ENCODE data around the gene PANK2. TPM values are rescaled to one million over a fixed set of nuclear protein-coding genes. Genes with fewer than 3 reads are reported as not detected.

The PANK2 gene
- total and polyA plus RNA-seq, 9 donors = 25.8 to 40.3 (median 28.4) TPM

GRCh38 chr20:3909952-3910366, 20.8 kb downstream of the PANK2 start:
- no peak overlapping the region for H3K4me3 ChIP-seq (ENCODE audit: low read length)
- no peak for DNase-seq
- H3K9me3 ChIP-seq (replicated peaks; ENCODE audit: control insufficient read depth, low read depth, low read length) = no peaks in the 10 kb centered on the region
- no peaks in the 10 kb centered on the region for H3K27me3 ChIP-seq (ENCODE audit: control insufficient read depth, insufficient read depth, low read length)
- H3K27ac ChIP-seq (ENCODE audit: low read length) = no peak overlapping the region
- H3K36me3 ChIP-seq (ENCODE audit: control insufficient read depth, insufficient read depth, low read length) = peaks cover 49% of the 10 kb centered on the region
- H3K4me1 ChIP-seq (ENCODE audit: control insufficient read depth, insufficient read depth, low read length) = no peaks in the 10 kb centered on the region

GRCh38 chr20:3910853-3911252, 21.7 kb downstream of the PANK2 start:
- H3K27ac ChIP-seq (ENCODE audit: low read length) = no peak overlapping the region
- no peaks in the 10 kb centered on the region for H3K4me1 ChIP-seq (ENCODE audit: control insufficient read depth, insufficient read depth, low read length)
- H3K36me3 ChIP-seq (ENCODE audit: control insufficient read depth, insufficient read depth, low read length) = peaks cover 52% of the 10 kb centered on the region
- no peaks in the 10 kb centered on the region for H3K9me3 ChIP-seq (replicated peaks; ENCODE audit: control insufficient read depth, low read depth, low read length)
- DNase-seq = no peak
- H3K27me3 ChIP-seq (ENCODE audit: control insufficient read depth, insufficient read depth, low read length) = no peaks in the 10 kb centered on the region
- no CpG with 5 or more reads among the region's 2 CpGs for WGBS (ENCODE audit: insufficient coverage)
- no peak overlapping the region for H3K4me3 ChIP-seq (ENCODE audit: low read length)

- 83% methylated on average over 1 of the region's 2 CpGs for WGBS (ENCODE audit: insufficient coverage)
- no peak overlapping the region for H3K4me3 ChIP-seq (ENCODE audit: low read length)
- no peak overlapping the region for H3K27ac ChIP-seq (ENCODE audit: low read length)
- no peaks in the 10 kb centered on the region for H3K9me3 ChIP-seq (replicated peaks; ENCODE audit: control insufficient read depth, low read depth, low read length)
- peaks cover 2% of the 10 kb centered on the region for H3K4me1 ChIP-seq (ENCODE audit: control insufficient read depth, insufficient read depth, low read length)
- peaks cover 58% of the 10 kb centered on the region for H3K36me3 ChIP-seq (ENCODE audit: control insufficient read depth, insufficient read depth, low read length)
- H3K27me3 ChIP-seq (ENCODE audit: control insufficient read depth, insufficient read depth, low read length) = no peaks in the 10 kb centered on the region
- DNase-seq = no peak
Observed at GRCh38 chr20:3911956-3912355, 22.8 kb downstream of the PANK2 start.

GRCh38 chr20:3914446-3914845, 25.3 kb downstream of the PANK2 start:
- no peaks in the 10 kb centered on the region for H3K27me3 ChIP-seq (ENCODE audit: control insufficient read depth, insufficient read depth, low read length)
- no peak overlapping the region for H3K4me3 ChIP-seq (ENCODE audit: low read length)
- H3K27ac ChIP-seq (ENCODE audit: low read length) = no peak overlapping the region
- no peak for DNase-seq
- H3K9me3 ChIP-seq (replicated peaks; ENCODE audit: control insufficient read depth, low read depth, low read length) = no peaks in the 10 kb centered on the region
- H3K36me3 ChIP-seq (ENCODE audit: control insufficient read depth, insufficient read depth, low read length) = peaks cover 57% of the 10 kb centered on the region
- no CpG with 5 or more reads among the region's 2 CpGs for WGBS (ENCODE audit: insufficient coverage)
- peaks cover 2% of the 10 kb centered on the region for H3K4me1 ChIP-seq (ENCODE audit: control insufficient read depth, insufficient read depth, low read length)

- Histone ChIP-seq H3K9me3 (replicated peaks; ENCODE audit: control insufficient read depth, low read depth, low read length) (no peaks in the 10 kb centered on the region), H3K36me3 (ENCODE audit: control insufficient read depth, insufficient read depth, low read length) (peaks cover 52% of the 10 kb centered on the region), H3K27ac (ENCODE audit: low read length) (no peak overlapping the region), H3K4me1 (ENCODE audit: control insufficient read depth, insufficient read depth, low read length) (peaks cover 2% of the 10 kb centered on the region), H3K27me3 (ENCODE audit: control insufficient read depth, insufficient read depth, low read length) (no peaks in the 10 kb centered on the region), H3K4me3 (ENCODE audit: low read length) (no peak overlapping the region)
- WGBS (ENCODE audit: insufficient coverage) = no CpG with 5 or more reads among the region's 2 CpGs
- no peak for DNase-seq
Observed at GRCh38 chr20:3915691-3916090, 26.5 kb downstream of the PANK2 start.

GRCh38 chr20:3916364-3916763, 27.2 kb downstream of the PANK2 start:
- H3K36me3 ChIP-seq (ENCODE audit: control insufficient read depth, insufficient read depth, low read length) = peaks cover 51% of the 10 kb centered on the region
- WGBS (ENCODE audit: insufficient coverage) = 43% methylated on average over 1 of the region's 2 CpGs

GRCh38 chr20:3919352-3919751, 30.2 kb downstream of the PANK2 start:
- H3K4me3 ChIP-seq (ENCODE audit: low read length) = no peak overlapping the region
- peaks cover 2% of the 10 kb centered on the region for H3K4me1 ChIP-seq (ENCODE audit: control insufficient read depth, insufficient read depth, low read length)
- H3K27me3 ChIP-seq (ENCODE audit: control insufficient read depth, insufficient read depth, low read length) = no peaks in the 10 kb centered on the region
- no peak overlapping the region for H3K27ac ChIP-seq (ENCODE audit: low read length)
- no peaks in the 10 kb centered on the region for H3K9me3 ChIP-seq (replicated peaks; ENCODE audit: control insufficient read depth, low read depth, low read length)
- DNase-seq = peak; percentile 78
- WGBS (ENCODE audit: insufficient coverage) = no CpG with 5 or more reads among the region's 1 CpG
- H3K36me3 ChIP-seq (ENCODE audit: control insufficient read depth, insufficient read depth, low read length) = peaks cover 61% of the 10 kb centered on the region

More at GRCh38 chr20:3916364-3916763, 27.2 kb downstream of the PANK2 start:
- Histone ChIP-seq H3K27ac (ENCODE audit: low read length) (no peak overlapping the region), H3K9me3 (replicated peaks; ENCODE audit: control insufficient read depth, low read depth, low read length) (no peaks in the 10 kb centered on the region), H3K4me1 (ENCODE audit: control insufficient read depth, insufficient read depth, low read length) (peaks cover 2% of the 10 kb centered on the region), H3K4me3 (ENCODE audit: low read length) (no peak overlapping the region), H3K27me3 (ENCODE audit: control insufficient read depth, insufficient read depth, low read length) (no peaks in the 10 kb centered on the region)
- peak; percentile 69 for DNase-seq

GRCh38 chr20:3922223-3922982, 33.2 kb downstream of the PANK2 start:
- no peaks in the 10 kb centered on the region for H3K27me3 ChIP-seq (ENCODE audit: control insufficient read depth, insufficient read depth, low read length)
- WGBS (ENCODE audit: insufficient coverage) = 89% methylated on average over 9 of the region's 13 CpGs
- H3K4me3 ChIP-seq (ENCODE audit: low read length) = no peak overlapping the region
- no peak overlapping the region for H3K27ac ChIP-seq (ENCODE audit: low read length)
- H3K9me3 ChIP-seq (replicated peaks; ENCODE audit: control insufficient read depth, low read depth, low read length) = no peaks in the 10 kb centered on the region
- peaks cover 60% of the 10 kb centered on the region for H3K36me3 ChIP-seq (ENCODE audit: control insufficient read depth, insufficient read depth, low read length)
- DNase-seq = no peak
- H3K4me1 ChIP-seq (ENCODE audit: control insufficient read depth, insufficient read depth, low read length) = peaks cover 9% of the 10 kb centered on the region

GRCh38 chr20:3922983-3923339, 33.8 kb downstream of the PANK2 start:
- no CpG with 5 or more reads among the region's 4 CpGs for WGBS (ENCODE audit: insufficient coverage)
- no peak for DNase-seq
- no peak overlapping the region for H3K4me3 ChIP-seq (ENCODE audit: low read length)
- H3K4me1 ChIP-seq (ENCODE audit: control insufficient read depth, insufficient read depth, low read length) = peaks cover 13% of the 10 kb centered on the region
- H3K9me3 ChIP-seq (replicated peaks; ENCODE audit: control insufficient read depth, low read depth, low read length) = no peaks in the 10 kb centered on the region
- H3K27ac ChIP-seq (ENCODE audit: low read length) = no peak overlapping the region
- no peaks in the 10 kb centered on the region for H3K27me3 ChIP-seq (ENCODE audit: control insufficient read depth, insufficient read depth, low read length)
- H3K36me3 ChIP-seq (ENCODE audit: control insufficient read depth, insufficient read depth, low read length) = peaks cover 59% of the 10 kb centered on the region

- H3K4me3 ChIP-seq (ENCODE audit: low read length) = no peak overlapping the region
- H3K27me3 ChIP-seq (ENCODE audit: control insufficient read depth, insufficient read depth, low read length) = no peaks in the 10 kb centered on the region
- no peaks in the 10 kb centered on the region for H3K9me3 ChIP-seq (replicated peaks; ENCODE audit: control insufficient read depth, low read depth, low read length)
- H3K36me3 ChIP-seq (ENCODE audit: control insufficient read depth, insufficient read depth, low read length) = peaks cover 54% of the 10 kb centered on the region
- H3K4me1 ChIP-seq (ENCODE audit: control insufficient read depth, insufficient read depth, low read length) = peaks cover 18% of the 10 kb centered on the region
- WGBS (ENCODE audit: insufficient coverage) = 100% methylated on average over 2 of the region's 2 CpGs
- DNase-seq = no peak
- H3K27ac ChIP-seq (ENCODE audit: low read length) = no peak overlapping the region
Observed at GRCh38 chr20:3923818-3924217, 34.6 kb downstream of the PANK2 start.
